ENCODE data around the gene HEATR5A.
"Not testable (repeated sequence)": the region's sequence is repeated elsewhere in the genome, so short reads cannot be mapped to it uniquely, and the experiment has no call there.

HEATR5A gene

GRCh38 chr14:31420319-31421111, at the start of gene HEATR5A:
Gene HEATR5A (minus strand): TSS chr14:31420550. CDS start chr14:31402975, 17,575 bp downstream.
- DNase-seq = peak; percentile 96

- no peak for DNase-seq
Observed at GRCh38 chr14:31466554-31466953, 46.2 kb upstream of the HEATR5A start.

- peak; percentile 63 for DNase-seq
Observed at GRCh38 chr14:31465111-31465510, 44.8 kb upstream of the HEATR5A start.

- not testable (repeated sequence) for DNase-seq
Observed at GRCh38 chr14:31462450-31462849, 42.1 kb upstream of the HEATR5A start.

- no peak for DNase-seq
Observed at GRCh38 chr14:31461545-31461944, 41.2 kb upstream of the HEATR5A start.

GRCh38 chr14:31457665-31458659, 37.6 kb upstream of the HEATR5A start:
- DNase-seq = no peak

- peak; percentile 94 for DNase-seq
Observed at GRCh38 chr14:31456841-31457664, 36.7 kb upstream of the HEATR5A start, which contains the start of gene DTD2. Gene DTD2 (minus strand): TSS chr14:31457506. CDS start chr14:31457393, 113 bp downstream.

GRCh38 chr14:31449971-31450610, 29.7 kb upstream of the HEATR5A start:
- peak; percentile 30 for DNase-seq

GRCh38 chr14:31449136-31449535, 28.8 kb upstream of the HEATR5A start:
- no peak for DNase-seq

GRCh38 chr14:31445703-31446102, 25.4 kb upstream of the HEATR5A start:
- DNase-seq = no peak

- DNase-seq = no peak
Observed at GRCh38 chr14:31442284-31442683, 21.9 kb upstream of the HEATR5A start.

- peak; percentile 66 for DNase-seq
Observed at GRCh38 chr14:31441273-31442111, 21.1 kb upstream of the HEATR5A start.

GRCh38 chr14:31440280-31440679, 19.9 kb upstream of the HEATR5A start:
- DNase-seq = peak; percentile 14

GRCh38 chr14:31439561-31439960, 19.2 kb upstream of the HEATR5A start:
- DNase-seq = no peak

- not testable (repeated sequence) for DNase-seq
Observed at GRCh38 chr14:31437045-31437691, 16.8 kb upstream of the HEATR5A start.

GRCh38 chr14:31435276-31435675, 14.9 kb upstream of the HEATR5A start:
- DNase-seq = peak; percentile 68

GRCh38 chr14:31430634-31431264, 10.4 kb upstream of the HEATR5A start:
- DNase-seq = no peak

GRCh38 chr14:31429791-31430190, 9.4 kb upstream of the HEATR5A start:
- no peak for DNase-seq

- no peak for DNase-seq
Observed at GRCh38 chr14:31428011-31428410, 7.7 kb upstream of the HEATR5A start.

GRCh38 chr14:31426663-31427062, 6.3 kb upstream of the HEATR5A start:
- no peak for DNase-seq
